Hepatic stellate cell (primary cell): ENCODE data around the gene ARSD.
A peak's percentile ranks its signal among the peaks of the same experiment; 100 is the strongest.
"Not testable (repeated sequence)": the region's sequence is repeated elsewhere in the genome, so short reads cannot be mapped to it uniquely, and the experiment has no call there.

ENCODE experiments used
- DNase-seq: peaks from one replicate; pipeline ENCODE4 v3.0.0; 2011; ENCODE audit warnings: low spot score

ARSD gene

DNA sequence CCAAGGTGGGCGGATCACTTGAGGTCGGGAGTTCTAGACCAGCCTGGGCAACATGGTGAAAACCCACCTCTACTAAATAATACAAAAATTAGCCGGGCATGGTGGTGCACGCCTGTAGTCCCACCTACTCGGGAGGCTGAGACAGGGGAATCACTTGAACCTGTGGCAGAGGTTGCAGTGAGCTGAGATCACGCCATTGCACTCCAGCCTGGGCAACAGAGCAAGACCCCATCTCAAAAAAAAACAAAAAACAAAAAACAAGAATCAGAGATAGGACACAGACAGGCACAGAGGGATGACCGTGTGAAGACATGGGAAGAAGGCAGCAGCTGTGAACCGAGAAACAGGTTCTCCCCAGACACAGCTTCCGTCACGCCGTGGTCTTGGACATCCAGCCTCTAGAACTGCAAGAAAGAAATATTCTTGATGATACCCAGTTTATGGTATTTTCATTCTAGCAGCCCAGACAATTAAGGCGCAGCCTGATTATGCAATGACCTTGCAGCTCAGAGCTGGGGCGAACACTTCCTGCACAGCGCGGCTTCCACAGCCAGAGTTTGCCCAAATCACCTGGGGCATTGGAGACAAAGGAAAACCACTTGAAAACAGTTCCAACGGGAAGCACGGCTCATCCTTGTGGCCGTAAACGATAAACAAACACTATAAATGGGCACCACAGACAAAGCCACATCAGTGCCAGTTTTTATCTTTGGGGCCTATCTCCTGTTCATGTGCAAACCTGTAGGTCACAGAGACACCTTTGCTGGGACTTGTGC, 4.2 kb upstream of the ARSD start:
- DNase-seq: no peak

GRCh38 chrX:2931612-2932011, 2.5 kb upstream of the ARSD start:
- no peak for DNase-seq

- no peak for DNase-seq
Observed at GRCh38 chrX:2931155-2931554, 2.0 kb upstream of the ARSD start.

- peak; percentile 29 for DNase-seq
Observed at GRCh38 chrX:2928191-2928582, 952 bp downstream of the ARSD start.

DNA sequence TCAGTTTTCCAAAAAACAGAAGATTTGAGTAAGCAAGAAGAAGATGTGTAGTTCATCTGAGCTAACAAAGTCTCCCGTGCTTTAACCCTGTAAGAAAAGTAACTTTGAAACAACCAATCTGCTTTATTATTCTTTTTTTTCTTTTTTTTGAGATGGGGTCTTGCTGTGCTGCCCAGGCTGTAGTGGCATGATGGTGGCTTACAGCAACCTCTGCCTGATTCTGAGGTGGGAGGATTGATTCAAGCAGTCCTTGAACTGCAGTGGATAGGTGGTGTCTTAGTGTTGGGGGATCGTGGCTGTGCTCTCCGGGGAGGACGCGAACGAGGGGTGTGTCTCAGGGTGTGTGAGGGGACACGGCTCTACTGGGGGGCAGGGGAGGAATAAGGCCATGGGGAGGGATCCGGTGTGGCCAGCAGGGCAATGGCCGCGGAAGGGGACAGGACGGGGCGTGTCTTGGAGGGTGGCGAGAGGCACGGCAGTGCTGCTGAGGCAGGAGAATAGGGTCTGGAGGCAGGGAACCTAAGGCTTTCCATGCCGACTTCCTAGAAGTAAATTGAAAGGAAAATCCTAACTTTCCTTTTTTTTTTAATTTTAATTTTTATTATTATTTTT, 2.4 kb downstream of the ARSD start:
- DNase-seq: no peak

GRCh38 chrX:2926255-2926654, 2.9 kb downstream of the ARSD start:
- not testable (repeated sequence) for DNase-seq

DNA sequence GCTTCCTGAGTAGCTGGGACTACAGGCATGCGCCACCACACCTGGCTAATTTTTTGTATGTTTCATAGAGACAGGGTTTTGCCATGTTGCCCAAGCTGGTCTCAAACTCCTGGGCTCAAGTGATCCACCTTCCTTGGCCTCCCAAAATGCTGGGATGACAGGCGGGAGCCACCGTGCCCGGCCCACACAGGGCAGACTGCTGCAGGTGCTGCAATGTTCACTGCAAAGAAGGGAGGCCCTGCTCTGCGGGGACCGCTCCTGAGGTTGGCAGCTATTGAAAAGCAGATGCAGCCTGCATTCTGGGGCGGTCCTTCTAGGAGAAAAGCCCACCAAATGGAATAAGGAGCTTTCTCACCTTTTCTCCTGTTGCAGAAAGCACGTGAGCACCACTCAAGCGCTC, 5.0 kb downstream of the ARSD start:
- DNase-seq: no peak

- no peak for DNase-seq
Observed at GRCh38 chrX:2921750-2922149, 7.4 kb downstream of the ARSD start.

- DNase-seq: no peak
Observed at GRCh38 chrX:2921193-2921592, 7.9 kb downstream of the ARSD start.

GRCh38 chrX:2917767-2918166, 11.4 kb downstream of the ARSD start:
- DNase-seq: no peak

DNA sequence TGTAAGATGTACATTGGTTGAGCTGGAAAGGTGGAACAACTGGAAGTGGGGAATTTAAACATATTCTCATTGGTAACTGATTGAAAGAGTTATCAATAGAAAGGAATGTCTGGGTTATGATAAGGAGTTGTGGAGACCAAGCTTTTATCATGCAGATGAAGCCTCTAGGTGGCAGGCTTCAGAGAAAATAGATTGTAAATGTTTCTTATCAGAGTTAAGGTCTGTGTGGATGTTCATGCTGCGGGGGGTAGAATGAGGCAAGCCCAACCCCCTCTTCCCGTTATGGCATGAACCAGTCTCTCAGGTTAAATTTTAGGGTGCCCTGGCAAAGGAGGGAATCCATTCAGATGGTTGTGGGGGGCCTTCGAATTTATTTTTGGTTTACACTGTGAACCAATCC, 16.0 kb downstream of the ARSD start:
- DNase-seq: no peak

- no peak for DNase-seq
Observed at GRCh38 chrX:2910109-2910508, 19.0 kb downstream of the ARSD start.

DNA sequence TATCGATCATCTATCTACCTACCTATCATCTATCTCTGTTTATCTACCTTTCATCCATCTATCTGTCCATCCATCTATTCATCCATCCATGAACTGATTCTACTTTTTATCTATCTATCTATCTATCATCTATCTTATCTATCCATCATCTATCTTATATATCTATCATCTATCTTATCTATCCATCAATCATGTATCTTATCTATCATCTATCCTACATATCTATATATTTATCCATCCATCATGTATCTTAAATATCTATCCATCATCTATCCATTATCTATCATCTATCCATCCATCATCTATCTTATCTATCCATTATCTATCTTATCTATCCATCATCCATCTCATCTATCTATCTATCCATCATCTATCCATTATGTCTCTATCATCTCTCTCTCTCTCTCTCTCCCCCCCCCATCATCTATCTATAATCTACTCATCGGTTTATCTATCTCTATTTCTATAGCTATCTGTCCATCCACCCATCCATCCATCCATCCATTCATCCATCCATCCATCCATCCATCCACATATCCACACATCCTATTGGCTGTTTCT, 20.9 kb downstream of the ARSD start:
- DNase-seq: no peak

GRCh38 chrX:2907295-2907694, 21.8 kb downstream of the ARSD start:
- DNase-seq: no peak

- DNase-seq: no peak
Observed at GRCh38 chrX:2903366-2903765, 25.8 kb downstream of the ARSD start.

GRCh38 chrX:2902841-2903240, 26.3 kb downstream of the ARSD start:
- no peak for DNase-seq

- no peak for DNase-seq
Observed at GRCh38 chrX:2901367-2902036, 27.6 kb downstream of the ARSD start.

DNA sequence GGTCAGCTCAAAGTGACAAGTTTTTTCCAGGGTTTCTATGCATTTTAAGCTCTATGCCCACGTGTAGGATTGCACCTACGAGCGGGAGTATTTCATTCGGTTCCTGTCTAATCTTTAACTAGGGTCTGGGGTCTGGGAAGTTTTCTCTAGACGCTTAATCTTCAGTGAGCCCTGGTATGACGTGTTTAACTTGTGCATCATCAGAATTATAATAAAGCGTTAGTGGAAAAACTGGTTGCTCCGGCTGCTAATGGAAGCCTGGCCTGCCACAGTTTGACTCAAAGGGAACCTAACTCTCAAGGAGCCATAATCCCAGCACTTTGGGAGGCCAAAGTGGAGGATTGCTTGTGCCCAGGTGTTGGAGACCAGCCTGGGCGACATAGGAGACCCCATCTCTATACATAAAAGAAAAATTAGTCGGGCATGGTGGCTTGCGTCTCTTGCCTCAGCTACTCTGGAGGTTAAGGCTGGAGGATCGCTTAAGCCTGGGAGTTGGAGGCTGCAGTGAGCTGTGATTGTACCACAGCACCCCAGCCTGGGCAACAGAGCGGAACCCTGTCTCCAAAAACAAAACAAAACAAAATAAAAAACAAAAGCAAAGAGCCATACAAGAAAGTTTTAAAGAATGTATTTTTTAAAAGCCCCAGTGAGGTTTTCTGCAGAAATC, 30.2 kb downstream of the ARSD start:
- no peak for DNase-seq

GRCh38 chrX:2897690-2898623, 31.2 kb downstream of the ARSD start:
- DNase-seq: not testable (repeated sequence)

- DNase-seq: no peak
Observed at GRCh38 chrX:2897311-2897689, 31.8 kb downstream of the ARSD start.

- DNase-seq: no peak
Observed at GRCh38 chrX:2894885-2895292, 34.2 kb downstream of the ARSD start.
